BJ (cell line): ENCODE results near the gene ARHGEF11. TPM values are rescaled to one million over a fixed set of nuclear protein-coding genes. Genes with fewer than 3 reads are reported as not detected.
"Not testable (repeated sequence)": the region's sequence is repeated elsewhere in the genome, so short reads cannot be mapped to it uniquely, and the experiment has no call there.

Experiments
- CTCF ChIA-PET: fragments of 350-600 bp; formaldehyde crosslinking; extraction: SDS; loops from one replicate; lab custom pipeline; 2021; ENCODE audit warnings: antibody characterized with exemption, inconsistent platforms; lab: Yijun Ruan, JAX
- POLR2A ChIA-PET: fragments of 300-600 bp; sonication (Branson Sonifier 250); formaldehyde crosslinking; extraction: SDS; loops from one replicate; lab custom pipeline; 2021; ENCODE audit warnings: antibody characterized with exemption; lab: Charles Lee
- DNase-seq: peaks from one replicate; pipeline ENCODE4 v3.0.0-alpha.2; 2011; ENCODE audit warnings: low read depth
- H3K27me3 ChIP-seq: 2 replicates; pipeline ENCODE4 v1.6.0; 2011; ENCODE audit warnings: low read length; ENCODE audit not compliant: control insufficient read depth, insufficient read depth
- H3K36me3 ChIP-seq: 2 replicates; pipeline ENCODE4 v1.5.1; 2011; ENCODE audit warnings: low read length; ENCODE audit not compliant: control insufficient read depth, insufficient read depth
- H3K4me3 ChIP-seq: 2 replicates; pipeline ENCODE4 v1.5.1; 2011; ENCODE audit warnings: low read depth, mild to moderate bottlenecking, control low read depth, low read length
- CTCF ChIP-seq: IDR thresholded peaks from 2 replicates; pipeline ENCODE4 v1.5.1; 2011; ENCODE audit warnings: low read depth, mild to moderate bottlenecking, control low read depth, inconsistent platforms, low read length, moderate library complexity; ENCODE audit not compliant: insufficient read depth
- polyA plus RNA-seq: library from polyadenylated mRNA; depleted of rRNA; stranded (reverse); fragments of >200 nt; gene quantifications from 2 replicates; pipeline ENCODE4 v1.2.3, GENCODE V29; 2011

ARHGEF11 gene
- polyA plus RNA-seq, 1 experiment = 19.5 TPM

DNA sequence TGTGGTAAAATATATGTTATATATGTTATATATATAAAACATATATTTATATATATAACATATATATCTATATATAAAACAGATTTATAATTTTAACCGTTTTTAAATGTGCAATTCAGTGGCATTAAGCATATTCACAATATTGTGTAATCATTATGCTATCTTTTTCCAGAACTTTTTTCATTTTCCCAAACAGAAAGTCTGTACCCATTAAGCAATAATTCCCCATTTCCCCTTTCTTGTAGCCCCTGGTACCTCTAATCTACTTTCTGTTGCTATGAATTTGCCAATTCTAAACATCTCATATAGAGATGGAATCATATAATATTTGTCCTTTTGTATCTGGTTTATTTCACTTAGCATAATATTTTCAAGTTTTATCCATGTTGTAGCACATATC lies 10.7 kb upstream of the ARHGEF11 start:
- POLR2A ChIA-PET = no interaction called here
- H3K27me3 ChIP-seq = peaks cover 8% of the 10 kb centered on the region

GRCh38 chr1:157055729-157056128 lies 10.2 kb upstream of the ARHGEF11 start:
- H3K27me3 ChIP-seq = peaks cover 11% of the 10 kb centered on the region
- H3K4me3 ChIP-seq, DNase-seq, POLR2A ChIA-PET, CTCF ChIA-PET, H3K36me3 ChIP-seq: not testable (repeated sequence)

More for the DNA sequence above, 10.7 kb upstream of the ARHGEF11 start:
- CTCF ChIA-PET = no interaction called here
- no peak for DNase-seq
- H3K36me3 ChIP-seq = no peaks in the 10 kb centered on the region
- H3K4me3 ChIP-seq = no peak overlapping the region
- no peak for TF ChIP-seq CTCF

- ChIA-PET POLR2A (no interaction called here), CTCF (interaction anchor here (1.7 kb wide), 1 partner anchor 106 kb away, joined by 5 read pairs; no protein-coding TSS in a partner anchor)
- Histone ChIP-seq H3K36me3 (no peaks in the 10 kb centered on the region), H3K27me3 (peaks cover 13% of the 10 kb centered on the region), H3K4me3 (no peak overlapping the region)
- DNase-seq = no peak
- no peak for TF ChIP-seq CTCF
Observed at GRCh38 chr1:157050836-157051235, 5.3 kb upstream of the ARHGEF11 start.

DNA sequence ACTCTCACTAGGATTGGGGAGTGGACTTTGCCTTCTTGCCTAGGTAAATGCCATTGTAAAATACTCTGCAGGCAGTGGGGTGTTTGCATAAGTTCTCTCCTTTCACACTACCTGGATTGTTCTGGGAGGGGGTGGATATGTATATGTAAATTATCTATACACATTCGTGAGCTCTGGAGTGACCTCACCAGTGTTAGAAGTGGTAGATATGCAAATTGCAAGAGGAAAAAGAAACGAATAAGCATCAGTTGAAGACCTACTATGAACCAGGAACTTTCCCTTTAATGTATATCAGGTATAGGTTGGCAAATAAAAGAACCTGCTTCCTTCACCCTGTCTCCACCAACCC lies 1.5 kb upstream of the ARHGEF11 start:
- CTCF ChIA-PET = no interaction called here

DNA sequence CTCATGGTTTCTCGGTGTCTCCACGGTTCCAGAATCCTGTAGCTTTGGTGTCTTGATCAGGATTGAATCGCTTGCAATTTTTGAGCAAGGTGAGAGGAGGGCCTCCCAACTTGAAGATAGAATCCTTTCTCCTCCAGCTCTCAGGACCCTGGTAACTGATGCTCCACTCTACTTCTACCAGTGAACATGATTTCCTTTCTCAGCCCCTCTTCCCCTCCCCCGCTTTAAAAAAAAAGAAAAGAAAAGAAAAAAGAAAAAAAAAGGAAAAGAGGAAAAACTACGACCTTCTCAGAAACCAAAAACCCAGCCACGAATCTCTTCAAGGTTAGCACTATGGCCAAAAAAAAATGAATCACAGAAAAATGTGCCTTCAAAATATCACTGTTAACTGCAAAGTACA lies 1.2 kb downstream of the ARHGEF11 start:
- DNase-seq = no peak
- Histone ChIP-seq H3K27me3 (0 out of 2 replicates have a peak, but pooled peaks cover under 1% of the 10 kb centered on the region), H3K4me3 (peak overlapping the region; percentile 70), H3K36me3 (no peaks in the 10 kb centered on the region)
- no peak for TF ChIP-seq CTCF
- ChIA-PET CTCF (interaction anchor here (1.0 to 1.4 kb wide), 3 partner anchors 12 to 30 kb away, joined by 3 to 5 read pairs (median 4); no protein-coding TSS in a partner anchor), POLR2A (no interaction called here)

More for the DNA sequence above, 1.5 kb upstream of the ARHGEF11 start:
- POLR2A ChIA-PET = no interaction called here
- H3K4me3 ChIP-seq = no peak overlapping the region
- DNase-seq = no peak
- H3K27me3 ChIP-seq = peaks cover 13% of the 10 kb centered on the region
- no peaks in the 10 kb centered on the region for H3K36me3 ChIP-seq
- TF ChIP-seq CTCF = no peak

- Histone ChIP-seq H3K4me3 (peak overlapping the region; percentile 70), H3K27me3 (no peaks in the 10 kb centered on the region), H3K36me3 (no peaks in the 10 kb centered on the region)
- no peak for TF ChIP-seq CTCF
- CTCF ChIA-PET = interaction anchor here (1.1 to 1.4 kb wide), 2 partner anchors 12 to 16 kb away, joined by 3 to 4 read pairs; no protein-coding TSS in a partner anchor
- POLR2A ChIA-PET = no interaction called here
- no peak for DNase-seq
Observed at GRCh38 chr1:157043685-157044084, 1.9 kb downstream of the ARHGEF11 start.
